ENCODE data around the gene HDX.

DNA sequence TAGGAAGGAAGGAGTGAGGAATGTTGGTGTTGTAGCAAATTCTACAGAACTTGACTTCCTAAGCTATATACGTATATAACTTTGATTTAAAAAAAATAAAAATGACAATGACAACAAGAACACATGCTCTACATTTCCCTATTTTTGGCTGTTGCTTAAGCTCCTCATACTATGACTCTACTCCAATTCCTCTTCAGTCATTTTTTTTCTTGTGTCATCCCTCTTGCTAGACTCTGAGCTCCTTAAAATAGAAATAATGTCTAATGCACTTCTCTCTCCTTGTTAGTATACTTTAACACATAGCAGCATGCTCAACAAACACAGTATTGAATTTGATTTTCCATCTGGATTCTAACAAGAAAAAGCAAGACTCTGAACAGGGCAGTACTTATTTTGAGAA is 144.0 kb downstream of the HDX start:
- TF ChIP-seq EZH2 (IDR thresholded peaks at IDR 0.05; ENCODE audit: low read depth, unreplicated experiment) (no peak), POLR2AphosphoS5 (IDR thresholded peaks at IDR 0.05; ENCODE audit: low read depth) (no peak), CTCF (conservative IDR thresholded peaks at IDR 0.05; ENCODE audit: low read depth in 2 of 2) (no peak), CREB1 (CRISPR knock-in tag; IDR thresholded peaks at IDR 0.05; ENCODE audit: low read depth) (no peak), EZH2phosphoT487 (IDR thresholded peaks at IDR 0.05; ENCODE audit: unreplicated experiment) (no peak), JUNB (IDR thresholded peaks at IDR 0.05; ENCODE audit: unreplicated experiment) (no peak), STAT1 (IDR thresholded peaks at IDR 0.05; ENCODE audit: unreplicated experiment) (no peak), NANOG (IDR thresholded peaks at IDR 0.05; ENCODE audit: borderline replicate concordance) (no peak), ZNF462 (CRISPR knock-in tag; IDR thresholded peaks at IDR 0.05) (no peak), ZNF331 (CRISPR knock-in tag; IDR thresholded peaks at IDR 0.05; ENCODE audit: low read depth) (no peak)
- TF ChIP-seq, protein P1, sequence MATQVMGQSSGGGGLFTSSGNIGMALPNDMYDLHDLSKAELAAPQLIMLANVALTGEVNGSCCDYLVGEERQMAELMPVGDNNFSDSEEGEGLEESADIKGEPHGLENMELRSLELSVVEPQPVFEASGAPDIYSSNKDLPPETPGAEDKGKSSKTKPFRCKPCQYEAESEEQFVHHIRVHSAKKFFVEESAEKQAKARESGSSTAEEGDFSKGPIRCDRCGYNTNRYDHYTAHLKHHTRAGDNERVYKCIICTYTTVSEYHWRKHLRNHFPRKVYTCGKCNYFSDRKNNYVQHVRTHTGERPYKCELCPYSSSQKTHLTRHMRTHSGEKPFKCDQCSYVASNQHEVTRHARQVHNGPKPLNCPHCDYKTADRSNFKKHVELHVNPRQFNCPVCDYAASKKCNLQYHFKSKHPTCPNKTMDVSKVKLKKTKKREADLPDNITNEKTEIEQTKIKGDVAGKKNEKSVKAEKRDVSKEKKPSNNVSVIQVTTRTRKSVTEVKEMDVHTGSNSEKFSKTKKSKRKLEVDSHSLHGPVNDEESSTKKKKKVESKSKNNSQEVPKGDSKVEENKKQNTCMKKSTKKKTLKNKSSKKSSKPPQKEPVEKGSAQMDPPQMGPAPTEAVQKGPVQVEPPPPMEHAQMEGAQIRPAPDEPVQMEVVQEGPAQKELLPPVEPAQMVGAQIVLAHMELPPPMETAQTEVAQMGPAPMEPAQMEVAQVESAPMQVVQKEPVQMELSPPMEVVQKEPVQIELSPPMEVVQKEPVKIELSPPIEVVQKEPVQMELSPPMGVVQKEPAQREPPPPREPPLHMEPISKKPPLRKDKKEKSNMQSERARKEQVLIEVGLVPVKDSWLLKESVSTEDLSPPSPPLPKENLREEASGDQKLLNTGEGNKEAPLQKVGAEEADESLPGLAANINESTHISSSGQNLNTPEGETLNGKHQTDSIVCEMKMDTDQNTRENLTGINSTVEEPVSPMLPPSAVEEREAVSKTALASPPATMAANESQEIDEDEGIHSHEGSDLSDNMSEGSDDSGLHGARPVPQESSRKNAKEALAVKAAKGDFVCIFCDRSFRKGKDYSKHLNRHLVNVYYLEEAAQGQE (IDR thresholded peaks at IDR 0.05; ENCODE audit: unreplicated experiment), result no peak
- TF ChIP-seq, protein P2, sequence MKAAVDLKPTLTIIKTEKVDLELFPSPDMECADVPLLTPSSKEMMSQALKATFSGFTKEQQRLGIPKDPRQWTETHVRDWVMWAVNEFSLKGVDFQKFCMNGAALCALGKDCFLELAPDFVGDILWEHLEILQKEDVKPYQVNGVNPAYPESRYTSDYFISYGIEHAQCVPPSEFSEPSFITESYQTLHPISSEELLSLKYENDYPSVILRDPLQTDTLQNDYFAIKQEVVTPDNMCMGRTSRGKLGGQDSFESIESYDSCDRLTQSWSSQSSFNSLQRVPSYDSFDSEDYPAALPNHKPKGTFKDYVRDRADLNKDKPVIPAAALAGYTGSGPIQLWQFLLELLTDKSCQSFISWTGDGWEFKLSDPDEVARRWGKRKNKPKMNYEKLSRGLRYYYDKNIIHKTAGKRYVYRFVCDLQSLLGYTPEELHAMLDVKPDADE (IDR thresholded peaks at IDR 0.05), result no peak
